Stimulated activated memory B cell treated with anti-CD40 and anti-IgM and Interleukin-4, amounts not matched to agents 10 μg/mL and 1 μg/mL and 100 μg/mL, for 72 hours (primary cell): ENCODE measurements around the gene ARHGAP11A.

Experiments
- ATAC-seq: fragments of 150-1000 bp; cut with Tn5 transposase; 2 replicates; pipeline ENCODE4 v1.10.0; 2021
- H3K27ac Mint-ChIP-seq: one replicate; pipeline ENCODE4 v1.8.0; 2022; ENCODE audit warnings: mild to moderate bottlenecking, mixed read lengths
- H3K27me3 Mint-ChIP-seq: one replicate; pipeline ENCODE4 v1.8.0; 2022; ENCODE audit warnings: mixed read lengths
- H3K36me3 Mint-ChIP-seq: one replicate; pipeline ENCODE4 v1.8.0; 2022; ENCODE audit warnings: mixed read lengths
- H3K4me1 Mint-ChIP-seq: one replicate; pipeline ENCODE4 v1.8.0; 2022; ENCODE audit warnings: mixed read lengths
- H3K4me3 Mint-ChIP-seq: one replicate; pipeline ENCODE4 v1.8.0; 2022; ENCODE audit warnings: mild to moderate bottlenecking, moderate library complexity, mixed read lengths
- H3K9me3 Mint-ChIP-seq: one replicate; pipeline ENCODE4 v1.8.0; 2022; ENCODE audit warnings: mixed read lengths

Gene ARHGAP11A

GRCh38 chr15:32646291-32646690, 31.0 kb downstream of the ARHGAP11A start:
- no peak overlapping the region for H3K27ac Mint-ChIP-seq
- no peaks in the 10 kb centered on the region for H3K9me3 Mint-ChIP-seq
- ATAC-seq, result no peak
- H3K4me1 Mint-ChIP-seq, result no peaks in the 10 kb centered on the region
- H3K36me3 Mint-ChIP-seq, result no peaks in the 10 kb centered on the region
- peaks cover 8% of the 10 kb centered on the region for H3K27me3 Mint-ChIP-seq
- H3K4me3 Mint-ChIP-seq, result no peak overlapping the region

- no peak overlapping the region for H3K27ac Mint-ChIP-seq
- H3K4me3 Mint-ChIP-seq, result no peak overlapping the region
- ATAC-seq, result no peak
- H3K9me3 Mint-ChIP-seq, result no peaks in the 10 kb centered on the region
- no peaks in the 10 kb centered on the region for H3K4me1 Mint-ChIP-seq
- no peaks in the 10 kb centered on the region for H3K27me3 Mint-ChIP-seq
- no peaks in the 10 kb centered on the region for H3K36me3 Mint-ChIP-seq
These were observed 34.0 kb downstream of the ARHGAP11A start for GRCh38 chr15:32649342-32649741.

- Mint-ChIP-seq H3K27ac (no peak overlapping the region), H3K4me3 (no peak overlapping the region), H3K9me3 (no peaks in the 10 kb centered on the region), H3K4me1 (no peaks in the 10 kb centered on the region), H3K36me3 (no peaks in the 10 kb centered on the region), H3K27me3 (no peaks in the 10 kb centered on the region)
- ATAC-seq, result peak; percentile 51
These were observed 36.0 kb downstream of the ARHGAP11A start for GRCh38 chr15:32651229-32651837.

GRCh38 chr15:32652178-32652577, 36.9 kb downstream of the ARHGAP11A start:
- H3K27ac Mint-ChIP-seq, result no peak overlapping the region
- no peaks in the 10 kb centered on the region for H3K9me3 Mint-ChIP-seq
- H3K36me3 Mint-ChIP-seq, result no peaks in the 10 kb centered on the region

GRCh38 chr15:32656091-32656490, 40.8 kb downstream of the ARHGAP11A start:
- no peak for ATAC-seq
- Mint-ChIP-seq H3K4me1 (peaks cover 6% of the 10 kb centered on the region), H3K27ac (no peak overlapping the region), H3K4me3 (no peak overlapping the region), H3K9me3 (no peaks in the 10 kb centered on the region), H3K27me3 (no peaks in the 10 kb centered on the region), H3K36me3 (no peaks in the 10 kb centered on the region)

More at GRCh38 chr15:32652178-32652577, 36.9 kb downstream of the ARHGAP11A start:
- Mint-ChIP-seq H3K4me3 (no peak overlapping the region), H3K4me1 (peaks cover under 1% of the 10 kb centered on the region), H3K27me3 (no peaks in the 10 kb centered on the region)
- ATAC-seq, result no peak

- no peak overlapping the region for H3K27ac Mint-ChIP-seq
- H3K27me3 Mint-ChIP-seq, result no peaks in the 10 kb centered on the region
- H3K9me3 Mint-ChIP-seq, result no peaks in the 10 kb centered on the region
- no peaks in the 10 kb centered on the region for H3K36me3 Mint-ChIP-seq
- ATAC-seq, result no peak
- H3K4me3 Mint-ChIP-seq, result no peak overlapping the region
- H3K4me1 Mint-ChIP-seq, result peaks cover 6% of the 10 kb centered on the region
These were observed 41.2 kb downstream of the ARHGAP11A start for GRCh38 chr15:32656496-32656895.

GRCh38 chr15:32657198-32657883, 42.0 kb downstream of the ARHGAP11A start:
- no peaks in the 10 kb centered on the region for H3K36me3 Mint-ChIP-seq
- no peaks in the 10 kb centered on the region for H3K9me3 Mint-ChIP-seq
- no peak overlapping the region for H3K27ac Mint-ChIP-seq
- H3K27me3 Mint-ChIP-seq, result no peaks in the 10 kb centered on the region
- H3K4me1 Mint-ChIP-seq, result peaks cover 6% of the 10 kb centered on the region
- no peak for ATAC-seq
- H3K4me3 Mint-ChIP-seq, result no peak overlapping the region

GRCh38 chr15:32657941-32658340, 42.6 kb downstream of the ARHGAP11A start:
- H3K27ac Mint-ChIP-seq, result no peak overlapping the region
- H3K9me3 Mint-ChIP-seq, result no peaks in the 10 kb centered on the region
- peaks cover 12% of the 10 kb centered on the region for H3K4me1 Mint-ChIP-seq
- H3K27me3 Mint-ChIP-seq, result no peaks in the 10 kb centered on the region
- ATAC-seq, result no peak
- H3K4me3 Mint-ChIP-seq, result no peak overlapping the region
- H3K36me3 Mint-ChIP-seq, result no peaks in the 10 kb centered on the region

- Mint-ChIP-seq H3K4me3 (no peak overlapping the region), H3K4me1 (peaks cover 12% of the 10 kb centered on the region), H3K36me3 (no peaks in the 10 kb centered on the region), H3K27ac (no peak overlapping the region), H3K9me3 (no peaks in the 10 kb centered on the region), H3K27me3 (no peaks in the 10 kb centered on the region)
- ATAC-seq, result no peak
These were observed 44.2 kb downstream of the ARHGAP11A start for GRCh38 chr15:32659340-32660155.

- H3K27ac Mint-ChIP-seq, result no peak overlapping the region
- peaks cover 6% of the 10 kb centered on the region for H3K4me1 Mint-ChIP-seq
- H3K36me3 Mint-ChIP-seq, result no peaks in the 10 kb centered on the region
- no peaks in the 10 kb centered on the region for H3K9me3 Mint-ChIP-seq
- no peak overlapping the region for H3K4me3 Mint-ChIP-seq
- no peak for ATAC-seq
- no peaks in the 10 kb centered on the region for H3K27me3 Mint-ChIP-seq
These were observed 48.4 kb downstream of the ARHGAP11A start for GRCh38 chr15:32663671-32664070.

- Mint-ChIP-seq H3K9me3 (no peaks in the 10 kb centered on the region), H3K27me3 (no peaks in the 10 kb centered on the region)
These were observed 49.5 kb downstream of the ARHGAP11A start for GRCh38 chr15:32664796-32665195.

GRCh38 chr15:32667321-32667720, 52.0 kb downstream of the ARHGAP11A start:
- H3K4me3 Mint-ChIP-seq, result no peak overlapping the region
- no peaks in the 10 kb centered on the region for H3K36me3 Mint-ChIP-seq
- peaks cover 6% of the 10 kb centered on the region for H3K4me1 Mint-ChIP-seq
- H3K27ac Mint-ChIP-seq, result no peak overlapping the region
- peaks cover 6% of the 10 kb centered on the region for H3K27me3 Mint-ChIP-seq
- no peak for ATAC-seq
- no peaks in the 10 kb centered on the region for H3K9me3 Mint-ChIP-seq

More at GRCh38 chr15:32664796-32665195, 49.5 kb downstream of the ARHGAP11A start:
- Mint-ChIP-seq H3K36me3 (no peaks in the 10 kb centered on the region), H3K4me1 (peaks cover 6% of the 10 kb centered on the region), H3K27ac (no peak overlapping the region), H3K4me3 (no peak overlapping the region)
- no peak for ATAC-seq

- H3K27me3 Mint-ChIP-seq, result peaks cover 8% of the 10 kb centered on the region
- H3K9me3 Mint-ChIP-seq, result no peaks in the 10 kb centered on the region
- no peak overlapping the region for H3K4me3 Mint-ChIP-seq
- H3K4me1 Mint-ChIP-seq, result no peaks in the 10 kb centered on the region
- H3K27ac Mint-ChIP-seq, result no peak overlapping the region
- H3K36me3 Mint-ChIP-seq, result no peaks in the 10 kb centered on the region
- no peak for ATAC-seq
These were observed 53.6 kb downstream of the ARHGAP11A start for GRCh38 chr15:32668942-32669341.

- no peak for ATAC-seq
These were observed 54.8 kb downstream of the ARHGAP11A start for GRCh38 chr15:32669896-32670611.

GRCh38 chr15:32670623-32671022, 55.3 kb downstream of the ARHGAP11A start:
- Mint-ChIP-seq H3K9me3 (no peaks in the 10 kb centered on the region), H3K4me1 (no peaks in the 10 kb centered on the region), H3K27me3 (peaks cover 8% of the 10 kb centered on the region), H3K36me3 (no peaks in the 10 kb centered on the region), H3K27ac (no peak overlapping the region), H3K4me3 (no peak overlapping the region)
- ATAC-seq, result no peak

More at GRCh38 chr15:32669896-32670611, 54.8 kb downstream of the ARHGAP11A start:
- H3K4me1 Mint-ChIP-seq, result no peaks in the 10 kb centered on the region
- H3K27me3 Mint-ChIP-seq, result peaks cover 8% of the 10 kb centered on the region
- H3K27ac Mint-ChIP-seq, result no peak overlapping the region
- H3K9me3 Mint-ChIP-seq, result no peaks in the 10 kb centered on the region
- H3K4me3 Mint-ChIP-seq, result no peak overlapping the region
- H3K36me3 Mint-ChIP-seq, result no peaks in the 10 kb centered on the region
